Fibroblast of lung (primary cell): ENCODE measurements around the gene KCNH1. TPM values are rescaled to one million over a fixed set of nuclear protein-coding genes. Genes with fewer than 3 reads are reported as not detected.
A peak's percentile ranks its signal among the peaks of the same experiment; 100 is the strongest.

Experiments
- DNase-seq, 2 donors: peaks; one replicate each; pipeline versions ENCODE4 v3.0.0 to v3.0.0-alpha.2; 2010; ENCODE audit warnings: low read depth in 2 of 2
- H2AFZ ChIP-seq: 2 replicates; pipeline ENCODE4 v1.5.1; 2012; ENCODE audit warnings: low read length, control low read depth, inconsistent platforms
- H3K27ac ChIP-seq: 2 replicates; pipeline ENCODE4 v1.5.1; 2011; ENCODE audit warnings: low read length, control low read depth; ENCODE audit not compliant: insufficient read depth
- H3K27me3 ChIP-seq: 2 replicates; pipeline ENCODE4 v1.5.1; 2011; ENCODE audit warnings: mild to moderate bottlenecking, low read length; ENCODE audit not compliant: control insufficient read depth, insufficient read depth
- H3K36me3 ChIP-seq: 2 replicates; pipeline ENCODE4 v1.5.1; 2011; ENCODE audit warnings: low read length; ENCODE audit not compliant: control insufficient read depth, insufficient read depth
- H3K4me1 ChIP-seq: 2 replicates; pipeline ENCODE4 v1.5.1; 2011; ENCODE audit warnings: low read length; ENCODE audit not compliant: control insufficient read depth, insufficient read depth; ENCODE audit errors: extremely low read depth
- H3K4me2 ChIP-seq: 2 replicates; pipeline ENCODE4 v1.5.1; 2011; ENCODE audit warnings: low read length, control low read depth; ENCODE audit not compliant: insufficient read depth; ENCODE audit errors: extremely low read depth
- H3K4me3 ChIP-seq, 4 experiments: fragments of 200-600 bp in 1 of 4; sonication (generic) in 1 of 4; replicated peaks in 1 of 4; 2 replicates each; pipeline ENCODE4 v1.5.1; 2011 to 2016; ENCODE audit warnings: low read length in 4 of 4, low read depth in 3 of 4, mild to moderate bottlenecking in 3 of 4, control low read depth in 2 of 4, inconsistent platforms in 1 of 4, mixed read lengths in 1 of 4; ENCODE audit not compliant: insufficient read depth in 1 of 4; ENCODE audit errors: control extremely low read depth in 1 of 4
- H3K79me2 ChIP-seq: 2 replicates; pipeline ENCODE4 v1.5.1; 2012; ENCODE audit warnings: mild to moderate bottlenecking, low read length, inconsistent platforms; ENCODE audit not compliant: control insufficient read depth, insufficient read depth
- H3K9ac ChIP-seq: 2 replicates; pipeline ENCODE4 v1.5.1; 2011; ENCODE audit warnings: mild to moderate bottlenecking, low read length, control low read depth; ENCODE audit not compliant: insufficient read depth
- H3K9me3 ChIP-seq: 2 replicates; pipeline ENCODE4 v1.5.1; 2012; ENCODE audit warnings: low read depth, low read length; ENCODE audit not compliant: control insufficient read depth, insufficient read depth
- H4K20me1 ChIP-seq: 2 replicates; pipeline ENCODE4 v1.5.1; 2011; ENCODE audit warnings: low read length; ENCODE audit not compliant: control insufficient read depth, insufficient read depth; ENCODE audit errors: extremely low read depth
- EZH2 ChIP-seq: IDR thresholded peaks from 2 replicates; pipeline ENCODE4 v1.5.1; 2012; ENCODE audit warnings: low read length, control low read depth, mild to moderate bottlenecking; ENCODE audit errors: missing control alignments
- polyA plus RNA-seq, 2 donors: library from polyadenylated mRNA; depleted of rRNA in 1 of 2; stranded (reverse) in 1 of 2; unstranded in 1 of 2; fragments of >200 nt; gene quantifications; 2 replicates each; pipeline ENCODE4 v1.2.1, GENCODE V29; 2011 to 2012; ENCODE audit warnings: missing spikeins in 1 of 2
- total RNA-seq: library from RNA; depleted of rRNA; stranded (reverse); fragments of >200 nt; gene quantifications from 2 replicates; pipeline ENCODE4 v1.2.1, GENCODE V29; 2014
- TF ChIP-seq, protein P1 (sequence below), 2 donors: IDR thresholded peaks in 1 of 2; conservative IDR thresholded peaks in 1 of 2; 1 replicate in 1 of 2; 2 replicates in 1 of 2; pipeline ENCODE4 v1.5.1; 2011 to 2012; ENCODE audit warnings: low read length in 2 of 2, control low read depth in 1 of 2, inconsistent platforms in 1 of 2, low read depth in 1 of 2, mild to moderate bottlenecking in 1 of 2

KCNH1 gene
- total and polyA plus RNA-seq, 2 donors (not counting 1 experiment from before 2014, with no cell fraction given), result 0.17 to 1.5 TPM

DNA sequence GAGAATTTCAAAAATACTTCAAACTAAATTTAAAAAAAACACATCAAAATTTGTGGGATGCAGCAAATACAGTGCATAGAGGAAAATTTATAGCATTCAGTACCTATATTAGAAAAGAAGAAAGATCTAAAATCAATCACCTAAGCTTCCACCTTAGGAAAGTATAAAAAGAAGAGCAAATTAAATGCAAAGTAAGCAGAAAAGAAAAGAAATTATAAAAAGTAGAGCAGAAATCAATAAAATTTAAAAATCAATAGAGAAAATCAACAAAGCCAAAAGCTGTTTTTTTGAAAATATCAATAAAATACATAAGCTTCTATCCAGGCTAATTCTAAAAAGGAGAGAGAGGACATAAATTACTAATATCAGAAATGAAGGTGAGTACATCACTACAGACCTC is 255.4 kb downstream of the KCNH1 start:
- Histone ChIP-seq H3K36me3 (no peaks in the 10 kb centered on the region), H3K4me2 (no peak overlapping the region), H4K20me1 (no peaks in the 10 kb centered on the region), H3K27me3 (no peaks in the 10 kb centered on the region), H3K9ac (no peak overlapping the region), H3K79me2 (no peaks in the 10 kb centered on the region), H2AFZ (no peak overlapping the region), H3K4me3 (no peak overlapping the region), H3K9me3 (no peaks in the 10 kb centered on the region), H3K4me1 (no peaks in the 10 kb centered on the region), H3K27ac (no peak overlapping the region)
- TF ChIP-seq EZH2, result no peak
- TF ChIP-seq, protein P1, sequence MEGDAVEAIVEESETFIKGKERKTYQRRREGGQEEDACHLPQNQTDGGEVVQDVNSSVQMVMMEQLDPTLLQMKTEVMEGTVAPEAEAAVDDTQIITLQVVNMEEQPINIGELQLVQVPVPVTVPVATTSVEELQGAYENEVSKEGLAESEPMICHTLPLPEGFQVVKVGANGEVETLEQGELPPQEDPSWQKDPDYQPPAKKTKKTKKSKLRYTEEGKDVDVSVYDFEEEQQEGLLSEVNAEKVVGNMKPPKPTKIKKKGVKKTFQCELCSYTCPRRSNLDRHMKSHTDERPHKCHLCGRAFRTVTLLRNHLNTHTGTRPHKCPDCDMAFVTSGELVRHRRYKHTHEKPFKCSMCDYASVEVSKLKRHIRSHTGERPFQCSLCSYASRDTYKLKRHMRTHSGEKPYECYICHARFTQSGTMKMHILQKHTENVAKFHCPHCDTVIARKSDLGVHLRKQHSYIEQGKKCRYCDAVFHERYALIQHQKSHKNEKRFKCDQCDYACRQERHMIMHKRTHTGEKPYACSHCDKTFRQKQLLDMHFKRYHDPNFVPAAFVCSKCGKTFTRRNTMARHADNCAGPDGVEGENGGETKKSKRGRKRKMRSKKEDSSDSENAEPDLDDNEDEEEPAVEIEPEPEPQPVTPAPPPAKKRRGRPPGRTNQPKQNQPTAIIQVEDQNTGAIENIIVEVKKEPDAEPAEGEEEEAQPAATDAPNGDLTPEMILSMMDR (conservative IDR thresholded peaks at IDR 0.05 in 1 of 2, IDR thresholded peaks at IDR 0.05 in 1 of 2; ENCODE audit: low read depth in 1 of 2, low read length in 2 of 2), result no peak
- DNase-seq, result no peak

DNA sequence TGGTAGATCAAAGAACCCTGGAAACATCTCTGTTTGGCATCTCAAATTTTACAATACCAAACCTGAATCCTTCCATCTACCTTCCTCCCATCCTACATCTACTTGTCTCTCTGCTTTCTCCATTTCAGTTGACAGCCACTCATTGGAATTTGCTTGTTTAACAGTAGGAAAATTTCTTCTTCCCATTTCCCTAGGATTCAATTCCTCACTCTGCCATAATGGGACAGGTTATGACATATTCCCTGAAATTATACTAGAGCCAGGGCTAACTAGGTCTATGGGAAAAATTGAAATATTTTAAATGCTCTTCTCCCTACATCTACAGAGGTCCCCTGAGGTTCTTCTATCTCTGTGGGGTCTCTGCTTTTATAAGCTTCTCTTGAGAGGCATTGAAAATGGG is 257.7 kb downstream of the KCNH1 start:
- Histone ChIP-seq H3K4me2 (no peak overlapping the region), H3K27ac (no peak overlapping the region), H3K4me1 (no peaks in the 10 kb centered on the region), H4K20me1 (no peaks in the 10 kb centered on the region), H3K36me3 (no peaks in the 10 kb centered on the region), H2AFZ (no peak overlapping the region), H3K4me3 (no peak overlapping the region), H3K27me3 (no peaks in the 10 kb centered on the region), H3K79me2 (no peaks in the 10 kb centered on the region), H3K9ac (no peak overlapping the region), H3K9me3 (no peaks in the 10 kb centered on the region)
- TF ChIP-seq, protein P1 (conservative IDR thresholded peaks at IDR 0.05 in 1 of 2, IDR thresholded peaks at IDR 0.05 in 1 of 2; ENCODE audit: low read depth in 1 of 2, low read length in 2 of 2), result no peak
- TF ChIP-seq EZH2, result no peak
- no peak for DNase-seq

DNA sequence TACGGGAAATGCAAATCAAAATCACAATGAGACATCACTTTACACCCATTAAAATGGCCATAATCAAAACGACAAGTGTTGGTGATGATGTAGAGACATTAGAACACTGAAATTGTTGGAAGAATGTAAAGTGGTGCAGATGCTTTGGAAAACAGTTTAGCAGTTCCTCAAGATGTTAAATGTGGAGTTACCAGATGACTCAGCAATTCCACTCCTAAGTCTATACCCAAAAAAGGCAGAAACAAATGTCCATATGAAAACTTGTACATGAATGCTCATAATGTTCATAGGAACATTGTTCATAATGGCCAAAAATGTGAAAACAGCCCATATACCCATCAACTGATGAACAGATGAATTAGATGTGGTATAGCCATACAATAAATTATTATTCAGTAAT is 267.4 kb downstream of the KCNH1 start:
- H3K9ac ChIP-seq, result no peak overlapping the region
- H3K79me2 ChIP-seq, result no peaks in the 10 kb centered on the region
- TF ChIP-seq, protein P1 (conservative IDR thresholded peaks at IDR 0.05 in 1 of 2, IDR thresholded peaks at IDR 0.05 in 1 of 2; ENCODE audit: low read depth in 1 of 2, low read length in 2 of 2), result no peak
- no peak for TF ChIP-seq EZH2
- DNase-seq, result peak in 1 of 2 donors; percentile 18
- H4K20me1 ChIP-seq, result peaks cover 2% of the 10 kb centered on the region
- no peaks in the 10 kb centered on the region for H3K4me1 ChIP-seq
- H3K36me3 ChIP-seq, result no peaks in the 10 kb centered on the region
- no peaks in the 10 kb centered on the region for H3K27me3 ChIP-seq
- H3K27ac ChIP-seq, result no peak overlapping the region
- no peak overlapping the region for H3K4me3 ChIP-seq
- no peak overlapping the region for H3K4me2 ChIP-seq
- H3K9me3 ChIP-seq, result no peaks in the 10 kb centered on the region
- no peak overlapping the region for H2AFZ ChIP-seq
